CD14-positive monocyte (primary cell): Measurements from ENCODE around the gene PTPRN2. TPM values are rescaled to one million over a fixed set of nuclear protein-coding genes. Genes with fewer than 3 reads are reported as not detected.

Source experiments
- DNase-seq, 3 donors: peaks; one replicate each; pipeline ENCODE4 v3.0.0-alpha.2; 2011 to 2022
- H2AFZ ChIP-seq: 2 replicates; pipeline ENCODE4 v1.6.0; 2012; ENCODE audit warnings: mild to moderate bottlenecking, low read depth, low read length, inconsistent platforms; ENCODE audit not compliant: insufficient read depth, poor library complexity, severe bottlenecking
- H3K27ac ChIP-seq, 2 donors: 1 replicate in 1 of 2; 2 replicates in 1 of 2; pipeline ENCODE4 v1.5.1; 2012 to 2013; ENCODE audit warnings: low read length in 2 of 2, control low read depth in 1 of 2, inconsistent platforms in 1 of 2, low read depth in 1 of 2, mild to moderate bottlenecking in 1 of 2
- H3K27me3 ChIP-seq, 2 donors: one replicate each; pipeline versions ENCODE4 v1.6.0 to v1.6.1; 2011 to 2013; ENCODE audit warnings: low read length in 2 of 2; ENCODE audit not compliant: control insufficient read depth in 2 of 2, insufficient read depth in 2 of 2
- H3K36me3 ChIP-seq, 2 donors: replicated peaks in 1 of 2; 1 replicate in 1 of 2; 2 replicates in 1 of 2; pipeline versions ENCODE4 v1.5.1 to v1.6.1; 2012 to 2013; ENCODE audit warnings: low read length in 2 of 2, control low read depth in 1 of 2, inconsistent platforms in 1 of 2, mild to moderate bottlenecking in 1 of 2; ENCODE audit not compliant: insufficient read depth in 2 of 2, control insufficient read depth in 1 of 2
- H3K4me1 ChIP-seq, 2 donors: 1 replicate in 1 of 2; 2 replicates in 1 of 2; pipeline versions ENCODE4 v1.5.1 to v1.6.1; 2012 to 2013; ENCODE audit warnings: low read length in 2 of 2, control low read depth in 1 of 2, inconsistent platforms in 1 of 2, mild to moderate bottlenecking in 1 of 2, moderate library complexity in 1 of 2; ENCODE audit not compliant: insufficient read depth in 2 of 2, control insufficient read depth in 1 of 2
- H3K4me2 ChIP-seq: replicated peaks from 2 replicates; pipeline ENCODE3; 2012; ENCODE audit warnings: low read length, moderate library complexity, mild to moderate bottlenecking; ENCODE audit not compliant: poor library complexity, severe bottlenecking; ENCODE audit errors: extremely low read depth
- H3K4me3 ChIP-seq, 3 experiments: fragments of 200-600 bp in 1 of 3; sonication (generic) in 1 of 3; replicated peaks in 1 of 3; 1 replicate in 2 of 3; 2 replicates in 1 of 3; pipeline ENCODE4 v1.5.1; 2011 to 2013; ENCODE audit warnings: low read length in 3 of 3, mild to moderate bottlenecking in 3 of 3, control low read depth in 2 of 3, low read depth in 2 of 3, inconsistent platforms in 1 of 3, moderate library complexity in 1 of 3
- H3K79me2 ChIP-seq: 2 replicates; pipeline ENCODE4 v1.6.0; 2012; ENCODE audit warnings: mild to moderate bottlenecking, control low read depth, inconsistent platforms, low read length, moderate library complexity; ENCODE audit not compliant: insufficient read depth
- H3K9ac ChIP-seq: 2 replicates; pipeline ENCODE4 v1.6.0; 2017; ENCODE audit warnings: low read length, mild to moderate bottlenecking; ENCODE audit not compliant: insufficient read depth, poor library complexity, severe bottlenecking
- H3K9me3 ChIP-seq, 2 donors: replicated peaks in 1 of 2; 1 replicate in 1 of 2; 2 replicates in 1 of 2; pipeline versions ENCODE4 v1.5.1 to v1.6.1; 2012 to 2013; ENCODE audit warnings: low read length in 2 of 2, control low read depth in 1 of 2; ENCODE audit not compliant: control insufficient read depth in 1 of 2, insufficient read depth in 1 of 2
- H4K20me1 ChIP-seq: 2 replicates; pipeline ENCODE4 v1.6.0; 2012; ENCODE audit warnings: mild to moderate bottlenecking, low read length, control low read depth, moderate library complexity; ENCODE audit not compliant: insufficient read depth
- H3K27ac Mint-ChIP-seq, 7 donors: one replicate each; pipeline ENCODE4 v1.8.0; 2020; ENCODE audit warnings: mild to moderate bottlenecking in 7 of 7, mixed read lengths in 7 of 7, moderate library complexity in 6 of 7, inconsistent platforms in 2 of 7
- H3K27me3 Mint-ChIP-seq, 3 donors: one replicate each; pipeline ENCODE4 v1.8.0; 2021 to 2022; ENCODE audit warnings: low read depth in 3 of 3, mild to moderate bottlenecking in 3 of 3, mixed read lengths in 3 of 3, moderate library complexity in 3 of 3, inconsistent platforms in 1 of 3
- H3K36me3 Mint-ChIP-seq, 2 donors: one replicate each; pipeline ENCODE4 v1.8.0; 2020; ENCODE audit warnings: mixed read lengths in 2 of 2, inconsistent platforms in 1 of 2, mild to moderate bottlenecking in 1 of 2
- H3K4me1 Mint-ChIP-seq: one replicate; pipeline ENCODE4 v1.8.0; 2020; ENCODE audit warnings: mild to moderate bottlenecking, mixed read lengths
- H3K4me3 Mint-ChIP-seq, 2 donors: one replicate each; pipeline ENCODE4 v1.8.0; 2020; ENCODE audit warnings: mild to moderate bottlenecking in 2 of 2, mixed read lengths in 2 of 2, moderate library complexity in 1 of 2
- H3K9me3 Mint-ChIP-seq, 7 donors: one replicate each; pipeline ENCODE4 v1.8.0; 2020 to 2022; ENCODE audit warnings: mixed read lengths in 7 of 7, mild to moderate bottlenecking in 6 of 7, moderate library complexity in 6 of 7, inconsistent platforms in 2 of 7
- CTCF ChIP-seq: fragments of 200-600 bp; IDR thresholded peaks from one replicate; pipeline ENCODE4 v1.8.0; 2022; ENCODE audit warnings: antibody characterized with exemption, mild to moderate bottlenecking
- WGBS: methylation state at CpG from one replicate; pipeline ENCODE4 v1.1.5; 2013; ENCODE audit warnings: missing lambda C conversion rate; ENCODE audit not compliant: insufficient coverage; 5-methylcytosine and 5-hydroxymethylcytosine counted together
- intact Hi-C, 2 donors: fragments of 100-400 bp; cut with micrococcal nuclease; formaldehyde crosslinking; loops; one replicate each; pipeline versions ENCODE4 v1.15.0 to v1.15.1; 2023
- polyA plus RNA-seq, 3 donors: library from polyadenylated mRNA; depleted of rRNA in 1 of 3; unstranded in 2 of 3; stranded (reverse) in 1 of 3; fragments of 300-500 nt in 2 of 3; fragments of >200 nt in 1 of 3; fragmentation: Illumina TruSeq in 2 of 3; gene quantifications; 1 replicate in 2 of 3; 2 replicates in 1 of 3; pipeline ENCODE4 v1.2.3, GENCODE V29; 2012 to 2021

Gene PTPRN2
- polyA plus RNA-seq, 3 donors: 0.25 to 1.4 (median 0.97) TPM

GRCh38 chr7:158431941-158432347 is 155.7 kb downstream of the PTPRN2 start:
- Histone ChIP-seq H3K9ac (no peak overlapping the region), H3K36me3 (no peaks in the 10 kb centered on the region), H3K79me2 (no peaks in the 10 kb centered on the region), H3K4me2 (no peak overlapping the region), H3K9me3 (no peaks in the 10 kb centered on the region), H3K27me3 (no peaks in the 10 kb centered on the region), H3K4me1 (peaks cover 0 to 5% of the 10 kb centered on the region in 2 donors), H3K27ac (no peak overlapping the region), H4K20me1 (no peaks in the 10 kb centered on the region), H2AFZ (no peak overlapping the region), H3K4me3 (no peak overlapping the region)
- peaks cover 5 to 7% (median 5%) of the 10 kb centered on the region in 3 donors for H3K27me3 Mint-ChIP-seq
- H3K36me3 Mint-ChIP-seq: no peaks in the 10 kb centered on the region
- H3K4me3 Mint-ChIP-seq: no peak overlapping the region
- H3K4me1 Mint-ChIP-seq: peaks cover 5% of the 10 kb centered on the region
- DNase-seq: peak in 1 of 3 donors; percentile 9
- WGBS: 90% methylated on average over 13 of the region's 14 CpGs
- TF ChIP-seq CTCF: no peak
- intact Hi-C loops: no loop called here
- peak overlapping the region in 1 of 7 donors; percentile 26 for H3K27ac Mint-ChIP-seq
- peaks cover 0 to 3% (median 0%) of the 10 kb centered on the region in 7 donors for H3K9me3 Mint-ChIP-seq

- no peak overlapping the region for H3K9ac ChIP-seq
- peaks cover 0 to 3% (median 0%) of the 10 kb centered on the region in 7 donors for H3K9me3 Mint-ChIP-seq
- H3K4me3 ChIP-seq: no peak overlapping the region
- H3K4me1 Mint-ChIP-seq: peaks cover 5% of the 10 kb centered on the region
- DNase-seq: no peak
- no peaks in the 10 kb centered on the region for H3K27me3 ChIP-seq
- H3K27me3 Mint-ChIP-seq: peaks cover 4 to 7% (median 5%) of the 10 kb centered on the region in 3 donors
- H3K27ac Mint-ChIP-seq: peak overlapping the region in 2 of 7 donors; percentile 36 to 51
- WGBS: 87% methylated on average over 12 of the region's 12 CpGs
- TF ChIP-seq CTCF: no peak
- no peak overlapping the region for H3K4me3 Mint-ChIP-seq
- no peak overlapping the region for H2AFZ ChIP-seq
- intact Hi-C loops: no loop called here
- H3K36me3 ChIP-seq: no peaks in the 10 kb centered on the region
- H3K27ac ChIP-seq: no peak overlapping the region
- no peaks in the 10 kb centered on the region for H3K79me2 ChIP-seq
- H4K20me1 ChIP-seq: no peaks in the 10 kb centered on the region
- H3K4me1 ChIP-seq: peaks cover 0 to 5% of the 10 kb centered on the region in 2 donors
- H3K4me2 ChIP-seq: no peak overlapping the region
- H3K9me3 ChIP-seq: no peaks in the 10 kb centered on the region
- no peaks in the 10 kb centered on the region for H3K36me3 Mint-ChIP-seq
Measured at GRCh38 chr7:158431055-158431940, 156.3 kb downstream of the PTPRN2 start.
